BLaER1 (cell line): Measurements from ENCODE around the gene CRYBA2.

ENCODE experiments used
- H3K27ac ChIP-seq: shearing (Covaris generic); formaldehyde crosslinking; 2 replicates; pipeline ENCODE4 v1.8.1; 2022
- H3K27me3 ChIP-seq: shearing (Covaris generic); formaldehyde crosslinking; 2 replicates; pipeline ENCODE4 v1.8.1; 2022
- H3K36me3 ChIP-seq: shearing (Covaris generic); formaldehyde crosslinking; 2 replicates; pipeline ENCODE4 v1.8.1; 2022
- H3K4me1 ChIP-seq: shearing (Covaris generic); formaldehyde crosslinking; 2 replicates; pipeline ENCODE4 v1.8.1; 2022
- H3K4me2 ChIP-seq: shearing (Covaris generic); formaldehyde crosslinking; 2 replicates; pipeline ENCODE4 v1.8.1; 2022
- H3K4me3 ChIP-seq: shearing (Covaris generic); formaldehyde crosslinking; 2 replicates; pipeline ENCODE4 v1.8.1; 2022
- H3K9ac ChIP-seq: shearing (Covaris generic); formaldehyde crosslinking; 2 replicates; pipeline ENCODE4 v1.8.1; 2022
- H3K9me3 ChIP-seq: shearing (Covaris generic); formaldehyde crosslinking; 2 replicates; pipeline ENCODE4 v1.8.1; 2022
- H4K20me1 ChIP-seq: shearing (Covaris generic); formaldehyde crosslinking; 2 replicates; pipeline ENCODE4 v1.8.1; 2022
- Cebpa-rat ChIP-seq: shearing (Covaris generic); IDR thresholded peaks from 2 replicates; pipeline ENCODE4 v1.8.1; 2022

Gene CRYBA2

DNA sequence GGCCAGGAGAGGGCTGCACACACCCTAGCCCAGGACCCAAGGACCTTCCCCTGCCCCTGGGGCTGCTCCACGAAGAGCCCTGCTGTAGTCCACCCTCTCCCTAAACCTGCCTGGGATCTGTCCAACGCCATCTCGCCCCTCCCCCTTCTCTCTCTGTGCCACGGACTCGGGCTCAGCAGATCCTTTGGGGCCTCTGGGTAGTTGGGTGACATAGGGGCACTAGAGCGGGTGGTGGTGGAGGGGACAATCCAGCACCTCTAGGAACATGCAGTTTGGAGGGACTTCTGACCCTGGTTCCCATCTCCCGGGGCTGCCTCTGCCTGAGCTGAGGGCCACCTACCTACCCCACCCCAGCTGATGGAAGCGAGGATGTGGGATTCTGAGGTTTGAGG lies 7.3 kb upstream of the CRYBA2 start:
- Histone ChIP-seq H3K36me3 (no peaks in the 10 kb centered on the region), H3K4me2 (no peak overlapping the region), H3K27me3 (peaks cover 98% of the 10 kb centered on the region), H3K4me3 (no peak overlapping the region), H3K27ac (no peak overlapping the region), H4K20me1 (peaks cover 68% of the 10 kb centered on the region), H3K9ac (no peak overlapping the region), H3K4me1 (peaks cover 5% of the 10 kb centered on the region; the same call in 1 of the 2 replicates), H3K9me3 (no peaks in the 10 kb centered on the region)
- TF ChIP-seq Cebpa-rat, result no peak

DNA sequence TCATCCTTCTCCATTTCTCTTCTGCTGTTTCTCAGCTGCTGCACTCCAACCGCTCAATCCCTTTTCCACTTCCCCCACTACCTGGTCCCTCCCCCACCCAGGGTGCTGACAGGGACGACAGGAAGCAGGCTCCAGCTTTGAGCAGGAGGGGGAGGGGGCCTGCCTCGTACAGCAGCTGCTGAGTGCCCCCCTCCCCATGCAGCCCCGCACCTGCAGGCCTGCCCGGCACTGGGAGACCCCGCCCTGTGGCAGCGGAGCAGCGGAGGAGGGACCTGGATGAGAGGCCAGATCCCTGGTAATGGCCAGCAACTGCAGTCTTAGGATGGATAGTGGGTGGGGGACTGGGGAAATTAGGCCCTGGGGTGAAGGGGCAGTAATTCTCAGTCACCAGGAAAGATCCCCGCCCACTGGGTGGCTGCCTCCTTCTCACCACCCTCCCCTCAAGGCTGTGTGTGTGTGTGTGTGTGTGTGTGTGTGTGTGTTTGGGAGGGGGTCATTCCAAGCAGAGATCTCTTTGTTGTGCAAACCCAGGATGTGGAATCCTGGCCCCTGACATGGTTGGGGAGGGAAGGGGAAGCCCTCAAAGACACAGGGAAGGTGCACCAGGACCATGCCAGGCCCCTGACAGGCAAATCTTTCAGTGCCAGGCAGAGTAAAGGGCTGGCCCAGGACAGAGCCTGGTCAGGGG lies 6.8 kb upstream of the CRYBA2 start:
- H3K36me3 ChIP-seq, result no peaks in the 10 kb centered on the region
- no peak overlapping the region for H3K9ac ChIP-seq
- peaks cover 68% of the 10 kb centered on the region for H4K20me1 ChIP-seq
- H3K4me2 ChIP-seq, result no peak overlapping the region
- H3K4me3 ChIP-seq, result no peak overlapping the region
- H3K4me1 ChIP-seq, result peaks cover 5% of the 10 kb centered on the region; the same call in 1 of the 2 replicates
- peaks cover 98% of the 10 kb centered on the region for H3K27me3 ChIP-seq
- TF ChIP-seq Cebpa-rat, result no peak
- no peaks in the 10 kb centered on the region for H3K9me3 ChIP-seq
- no peak overlapping the region for H3K27ac ChIP-seq

DNA sequence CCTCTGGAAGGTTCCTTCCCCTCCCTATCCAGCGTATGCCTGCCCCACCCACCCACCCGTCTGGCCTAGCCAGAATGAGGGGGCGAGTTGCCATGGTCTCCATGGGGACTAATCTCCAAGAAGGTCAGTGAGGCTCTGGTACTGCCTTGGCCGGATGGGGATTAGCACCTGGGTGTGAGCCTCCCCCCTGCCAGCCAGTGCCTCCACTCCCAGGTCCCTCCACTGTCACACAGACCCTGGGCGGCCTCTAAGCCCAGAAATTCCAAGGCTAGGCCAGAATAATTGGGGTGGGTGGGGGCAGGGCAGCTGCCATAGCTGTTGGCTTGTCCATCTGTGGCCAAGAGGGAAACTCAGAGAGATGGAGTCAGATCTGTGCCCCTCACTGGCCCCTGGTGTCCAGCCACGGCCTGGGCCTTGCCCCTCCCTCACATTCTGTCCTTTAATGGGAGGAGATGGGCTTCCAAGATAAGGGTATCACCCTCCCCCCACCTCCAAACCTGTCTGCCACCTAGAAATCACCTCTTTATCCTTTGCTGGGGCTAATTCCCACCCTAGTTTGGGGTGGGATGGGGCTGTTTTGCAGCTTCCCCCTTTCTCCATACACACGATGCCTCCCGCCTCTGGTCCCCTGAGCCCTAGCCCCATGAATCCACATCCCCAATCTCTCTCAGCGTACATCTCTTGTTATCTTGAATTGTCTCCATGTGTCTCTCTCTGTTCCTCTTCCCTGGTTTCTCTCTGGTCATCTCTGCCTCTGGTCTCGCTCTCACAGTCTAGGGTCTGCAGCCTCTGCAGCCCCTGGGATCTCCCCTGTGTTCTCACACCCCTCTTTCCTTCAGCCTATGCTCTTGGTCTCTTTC lies 6.0 kb upstream of the CRYBA2 start:
- Histone ChIP-seq H3K9ac (no peak overlapping the region), H3K27me3 (peaks cover 99% of the 10 kb centered on the region), H3K27ac (no peak overlapping the region), H3K4me1 (peaks cover 5% of the 10 kb centered on the region; the same call in 1 of the 2 replicates), H3K9me3 (no peaks in the 10 kb centered on the region), H3K4me3 (no peak overlapping the region), H4K20me1 (peaks cover 70% of the 10 kb centered on the region), H3K36me3 (no peaks in the 10 kb centered on the region), H3K4me2 (no peak overlapping the region)
- no peak for TF ChIP-seq Cebpa-rat

DNA sequence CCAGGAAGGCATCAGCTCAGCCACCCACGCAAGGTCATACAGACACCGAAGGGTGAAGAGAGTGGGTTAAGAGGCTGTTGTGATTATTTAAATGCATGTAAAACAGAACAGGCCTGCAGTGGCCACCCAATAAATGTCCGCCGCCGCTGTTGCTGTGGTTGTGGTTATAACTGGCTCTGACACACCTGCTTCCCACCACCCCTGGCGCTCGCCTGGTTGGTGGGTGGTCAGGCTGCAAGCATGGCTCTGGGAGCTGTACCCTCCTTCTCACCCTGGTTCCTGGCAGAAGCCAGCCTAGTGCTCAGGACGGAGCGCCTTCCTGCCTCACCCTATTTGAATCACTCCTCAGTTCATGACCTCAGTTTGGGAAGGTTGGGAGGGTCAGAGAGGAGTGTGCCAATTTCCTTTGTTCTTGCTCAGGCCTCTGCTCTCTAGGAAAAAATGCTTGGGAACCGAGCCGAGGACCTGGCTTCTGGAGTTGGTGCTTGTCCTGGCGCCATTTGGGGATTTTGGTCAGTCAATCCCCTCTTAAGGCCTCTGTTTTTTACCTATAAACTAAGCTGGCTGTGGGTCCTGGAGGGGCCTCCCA lies 5.3 kb upstream of the CRYBA2 start:
- no peak overlapping the region for H3K27ac ChIP-seq
- peaks cover 5% of the 10 kb centered on the region; the same call in 1 of the 2 replicates for H3K4me1 ChIP-seq
- no peaks in the 10 kb centered on the region for H3K36me3 ChIP-seq
- no peak overlapping the region for H3K4me2 ChIP-seq
- no peak overlapping the region for H3K4me3 ChIP-seq
- peaks cover 70% of the 10 kb centered on the region for H4K20me1 ChIP-seq
- TF ChIP-seq Cebpa-rat, result no peak
- H3K27me3 ChIP-seq, result peaks cover 99% of the 10 kb centered on the region
- H3K9ac ChIP-seq, result no peak overlapping the region
- H3K9me3 ChIP-seq, result no peaks in the 10 kb centered on the region

DNA sequence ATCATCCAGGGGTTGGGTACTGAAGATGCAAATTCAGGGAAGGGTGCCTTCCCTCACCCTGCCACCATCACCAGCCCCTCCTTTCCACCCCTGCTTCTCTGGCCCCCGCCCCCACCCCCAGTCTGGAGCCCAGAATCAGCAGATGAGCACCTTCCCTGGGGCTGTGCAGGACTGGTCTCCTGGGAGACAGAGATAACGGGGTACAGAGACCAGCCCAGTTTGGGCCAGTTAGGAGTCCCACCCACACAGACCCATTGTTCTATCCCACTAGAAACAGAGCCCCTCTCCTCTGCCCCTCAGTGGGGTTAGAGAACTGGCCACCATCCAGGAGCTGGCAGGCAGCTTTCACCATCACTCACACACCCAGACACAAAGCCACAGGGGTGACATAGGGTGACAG lies 4.5 kb upstream of the CRYBA2 start:
- H3K27ac ChIP-seq, result no peak overlapping the region

DNA sequence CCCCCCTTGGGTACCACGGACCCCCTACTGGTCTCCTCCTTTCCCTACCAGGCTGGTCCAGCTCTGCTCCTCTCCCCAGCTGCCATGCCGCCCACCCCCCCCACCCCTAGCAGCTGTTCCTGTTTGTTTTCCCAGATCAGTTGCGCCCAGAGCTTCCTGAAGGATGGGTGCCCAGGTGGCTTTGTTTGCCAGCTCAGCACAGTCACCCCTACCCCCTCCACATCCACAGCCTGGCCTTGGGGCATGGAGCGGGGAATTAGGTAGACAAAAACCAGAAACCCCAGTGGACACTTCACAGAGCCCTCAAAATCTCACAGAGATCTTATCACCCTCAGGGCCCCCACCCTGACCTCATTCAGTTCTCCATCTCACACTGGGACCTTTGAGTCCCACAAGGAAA lies 3.7 kb upstream of the CRYBA2 start:
- Histone ChIP-seq H3K27ac (no peak overlapping the region), H3K9me3 (no peaks in the 10 kb centered on the region), H3K36me3 (no peaks in the 10 kb centered on the region), H4K20me1 (peaks cover 70% of the 10 kb centered on the region), H3K4me3 (no peak overlapping the region), H3K9ac (no peak overlapping the region), H3K4me1 (peaks cover 5% of the 10 kb centered on the region; the same call in 1 of the 2 replicates), H3K4me2 (no peak overlapping the region), H3K27me3 (peaks cover 99% of the 10 kb centered on the region)
- no peak for TF ChIP-seq Cebpa-rat

More for the DNA sequence above, 4.5 kb upstream of the CRYBA2 start:
- Histone ChIP-seq H3K4me2 (no peak overlapping the region), H3K36me3 (no peaks in the 10 kb centered on the region), H3K4me3 (no peak overlapping the region), H3K9ac (no peak overlapping the region), H3K27me3 (peaks cover 99% of the 10 kb centered on the region), H3K4me1 (peaks cover 5% of the 10 kb centered on the region; the same call in 1 of the 2 replicates), H3K9me3 (no peaks in the 10 kb centered on the region), H4K20me1 (peaks cover 70% of the 10 kb centered on the region)
- TF ChIP-seq Cebpa-rat, result no peak

DNA sequence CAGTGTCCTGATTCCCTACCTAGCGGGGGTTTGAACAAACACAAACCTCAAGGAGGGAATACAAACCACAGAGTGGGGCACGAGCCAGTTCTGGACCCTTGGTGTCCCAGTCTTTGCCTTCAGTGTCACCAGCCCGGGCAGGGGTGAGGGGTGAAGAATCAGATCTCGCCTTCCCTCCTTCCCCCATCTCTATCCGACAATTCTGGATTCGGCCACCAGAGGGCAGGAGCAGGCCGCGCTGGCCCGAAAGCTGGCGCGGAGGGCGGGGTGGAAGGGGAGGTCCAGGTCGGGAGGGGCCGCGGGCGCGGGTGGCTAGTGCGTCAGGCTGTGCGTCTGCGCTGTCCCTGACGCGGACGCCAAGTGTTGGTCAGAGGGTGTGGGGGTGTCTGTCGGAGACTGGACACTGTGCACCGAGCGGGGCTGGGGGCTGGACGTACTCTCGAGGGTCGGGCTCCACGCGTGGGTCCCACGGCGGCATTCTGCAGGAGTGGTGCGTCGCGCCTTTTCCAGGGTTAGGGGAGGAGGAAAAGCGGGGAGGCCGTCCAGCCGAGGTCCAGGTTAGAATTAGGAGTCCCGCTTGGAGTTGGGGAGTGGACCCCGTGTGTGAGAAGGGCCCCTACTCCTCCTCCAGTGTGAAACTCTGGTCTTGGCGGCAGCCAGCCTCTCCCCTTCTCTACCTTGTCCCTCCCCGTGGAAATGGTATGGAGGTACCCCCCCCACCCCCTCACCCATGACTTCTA lies 2.9 kb upstream of the CRYBA2 start:
- no peak for TF ChIP-seq Cebpa-rat
- no peaks in the 10 kb centered on the region for H3K36me3 ChIP-seq
- no peaks in the 10 kb centered on the region for H3K9me3 ChIP-seq
- peaks cover 99% of the 10 kb centered on the region for H3K27me3 ChIP-seq
- H3K27ac ChIP-seq, result no peak overlapping the region
- peaks cover 5% of the 10 kb centered on the region; the same call in 1 of the 2 replicates for H3K4me1 ChIP-seq
- no peak overlapping the region for H3K9ac ChIP-seq
- H3K4me2 ChIP-seq, result peak overlapping the region; percentile 37; the same call in 1 of the 2 replicates
- peaks cover 70% of the 10 kb centered on the region for H4K20me1 ChIP-seq
- no peak overlapping the region for H3K4me3 ChIP-seq

DNA sequence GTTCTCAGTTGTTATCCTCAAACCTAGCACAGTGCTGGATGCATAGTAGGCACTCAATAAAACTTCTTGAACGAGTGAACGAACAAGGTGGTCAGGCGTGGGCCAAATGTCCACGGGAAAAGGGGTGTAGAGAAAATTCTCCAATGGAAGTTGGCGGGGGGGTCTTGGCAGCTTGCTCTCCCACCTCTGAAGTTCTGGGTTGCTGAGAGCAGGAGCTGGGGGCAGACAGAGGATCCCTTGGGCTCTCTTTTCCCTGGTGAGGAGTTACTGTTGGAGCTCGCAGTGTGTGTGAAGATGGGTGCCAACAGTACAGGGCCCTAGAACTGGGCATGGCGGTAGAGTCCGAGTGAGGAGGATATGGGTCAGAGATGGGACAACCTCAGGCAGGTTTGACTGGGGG lies 2.3 kb upstream of the CRYBA2 start:
- Histone ChIP-seq H3K9ac (no peak overlapping the region), H4K20me1 (peaks cover 70% of the 10 kb centered on the region), H3K36me3 (no peaks in the 10 kb centered on the region), H3K27ac (no peak overlapping the region), H3K4me1 (peaks cover 5% of the 10 kb centered on the region; the same call in 1 of the 2 replicates), H3K27me3 (peaks cover 99% of the 10 kb centered on the region), H3K4me3 (no peak overlapping the region), H3K4me2 (peak overlapping the region; percentile 37; the same call in 1 of the 2 replicates), H3K9me3 (no peaks in the 10 kb centered on the region)
- no peak for TF ChIP-seq Cebpa-rat

DNA sequence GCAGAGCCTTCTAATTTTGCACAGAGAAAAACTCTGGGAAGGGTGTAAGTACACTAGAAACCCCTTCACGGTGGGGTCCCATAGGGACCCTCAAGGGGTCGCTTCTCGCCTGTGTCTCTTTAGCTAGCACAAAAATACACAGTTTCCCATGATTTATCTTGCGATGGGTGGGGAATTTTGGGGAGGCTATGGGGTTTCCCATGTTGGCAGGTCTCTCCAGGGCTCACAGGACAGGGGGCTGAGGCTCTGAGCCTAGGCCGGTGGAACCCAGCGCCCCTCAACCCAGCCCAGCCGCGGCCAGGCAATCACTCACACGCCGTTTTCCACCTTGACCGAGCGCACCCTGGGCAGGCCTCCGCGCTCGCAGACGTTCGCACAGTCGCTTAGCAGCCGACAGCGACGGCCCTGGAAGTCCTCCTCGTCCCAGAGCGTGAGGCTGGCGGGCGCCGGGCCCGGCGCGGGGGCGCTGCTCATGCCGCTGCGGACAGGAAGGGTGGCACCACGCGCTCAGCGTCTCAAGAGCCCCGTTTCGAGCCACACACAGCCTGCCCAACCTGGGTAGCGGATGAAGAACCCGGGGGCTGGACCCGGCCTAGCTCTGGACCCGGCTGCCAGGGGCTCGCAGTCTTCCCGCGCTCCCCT lies 398 bp downstream of the CRYBA2 start:
- no peaks in the 10 kb centered on the region for H3K4me1 ChIP-seq
- H3K4me2 ChIP-seq, result no peak overlapping the region
- H4K20me1 ChIP-seq, result peaks cover 83% of the 10 kb centered on the region
- H3K9me3 ChIP-seq, result no peaks in the 10 kb centered on the region
- H3K9ac ChIP-seq, result no peak overlapping the region
- no peak overlapping the region for H3K4me3 ChIP-seq
- H3K27ac ChIP-seq, result no peak overlapping the region
- no peaks in the 10 kb centered on the region for H3K36me3 ChIP-seq
- peaks cover 100% of the 10 kb centered on the region for H3K27me3 ChIP-seq
- TF ChIP-seq Cebpa-rat, result no peak
